GM12891 (cell line): ENCODE results near the gene BEND3. TPM values are rescaled to one million over a fixed set of nuclear protein-coding genes. Genes with fewer than 3 reads are reported as not detected.
A peak's percentile ranks its signal among the peaks of the same experiment; 100 is the strongest.
"Not testable (repeated sequence)": the region's sequence is repeated elsewhere in the genome, so short reads cannot be mapped to it uniquely, and the experiment has no call there.

Experiments used
- DNase-seq: peaks from one replicate; pipeline ENCODE4 v3.0.0; 2011; ENCODE audit warnings: low spot score; ENCODE audit not compliant: insufficient read length
- FAIRE-seq: peaks from 2 replicates; lab custom pipeline; 2011; peaks lifted over from hg19 to GRCh38; lab: Jason Lieb, UNC
- PAX5 ChIP-seq: IDR thresholded peaks from 2 replicates; pipeline ENCODE4 v1.6.1; 2011; ENCODE audit warnings: low read length, moderate library complexity, mild to moderate bottlenecking; ENCODE audit not compliant: insufficient read depth, severe bottlenecking
- POLR2A ChIP-seq: IDR thresholded peaks from 2 replicates; pipeline ENCODE4 v1.6.1; 2011; ENCODE audit warnings: low read depth, low read length, control low read depth
- POLR2AphosphoS5 ChIP-seq: IDR thresholded peaks from 2 replicates; pipeline ENCODE4 v1.6.1; 2011; ENCODE audit warnings: low read depth, low read length, control low read depth
- POU2F2 ChIP-seq: IDR thresholded peaks from 2 replicates; pipeline ENCODE4 v1.6.1; 2011; ENCODE audit warnings: low read depth, mild to moderate bottlenecking, control low read depth, low read length, moderate library complexity
- SPI1 ChIP-seq: IDR thresholded peaks from 2 replicates; pipeline ENCODE4 v1.6.1; 2011; ENCODE audit warnings: low read depth, low read length, control low read depth
- TAF1 ChIP-seq: IDR thresholded peaks from 2 replicates; pipeline ENCODE4 v1.6.1; 2011; ENCODE audit warnings: low read depth, low read length, control low read depth
- polyA plus RNA-seq: library from polyadenylated mRNA; unstranded; fragments of >200 nt; gene quantifications from one replicate; pipeline ENCODE4 v1.2.1, GENCODE V29; 2012; ENCODE audit warnings: low read depth, missing spikeins, inconsistent platforms; ENCODE audit not compliant: missing spikeins

The BEND3 gene
- polyA plus RNA-seq: 8.8 TPM

- DNase-seq: peak; percentile 46
- no peak for FAIRE-seq
- no peak for TF ChIP-seq SPI1
- TF ChIP-seq PAX5: no peak
- no peak for TF ChIP-seq POLR2AphosphoS5
- TF ChIP-seq TAF1: no peak
- no peak for TF ChIP-seq POLR2A
- TF ChIP-seq POU2F2: no peak
Measured at GRCh38 chr6:107114926-107115694, at the start of gene BEND3. Gene BEND3, minus strand, starts transcription at chr6:107115515. Its CDS starts 16,230 bp downstream, at chr6:107099285.

- DNase-seq, FAIRE-seq: not testable (repeated sequence)
Measured at GRCh38 chr6:107164299-107164698, 49.0 kb upstream of the BEND3 start.

- DNase-seq: no peak
- no peak for FAIRE-seq
Measured at GRCh38 chr6:107161521-107161920, 46.2 kb upstream of the BEND3 start.

GRCh38 chr6:107156617-107157016 lies 41.3 kb upstream of the BEND3 start:
- DNase-seq (no peak), FAIRE-seq (no peak)
- TF ChIP-seq PAX5: no peak
- no peak for TF ChIP-seq POU2F2
- TF ChIP-seq POLR2AphosphoS5: no peak
- TF ChIP-seq TAF1: no peak

More at GRCh38 chr6:107161521-107161920, 46.2 kb upstream of the BEND3 start:
- no peak for TF ChIP-seq POLR2AphosphoS5
- TF ChIP-seq POLR2A: no peak
- TF ChIP-seq SPI1: no peak
- no peak for TF ChIP-seq TAF1
- no peak for TF ChIP-seq PAX5
- no peak for TF ChIP-seq POU2F2

GRCh38 chr6:107154801-107155160 lies 39.5 kb upstream of the BEND3 start:
- FAIRE-seq (no peak), DNase-seq (no peak)
- TF ChIP-seq SPI1 (no peak), POLR2A (no peak), PAX5 (no peak), POU2F2 (no peak), TAF1 (no peak), POLR2AphosphoS5 (no peak)

- FAIRE-seq: no peak
- TF ChIP-seq POLR2A (no peak), PAX5 (no peak), POLR2AphosphoS5 (no peak), POU2F2 (no peak), TAF1 (no peak), SPI1 (no peak)
- DNase-seq: no peak
Measured at GRCh38 chr6:107154131-107154800, 39.0 kb upstream of the BEND3 start.

DNA sequence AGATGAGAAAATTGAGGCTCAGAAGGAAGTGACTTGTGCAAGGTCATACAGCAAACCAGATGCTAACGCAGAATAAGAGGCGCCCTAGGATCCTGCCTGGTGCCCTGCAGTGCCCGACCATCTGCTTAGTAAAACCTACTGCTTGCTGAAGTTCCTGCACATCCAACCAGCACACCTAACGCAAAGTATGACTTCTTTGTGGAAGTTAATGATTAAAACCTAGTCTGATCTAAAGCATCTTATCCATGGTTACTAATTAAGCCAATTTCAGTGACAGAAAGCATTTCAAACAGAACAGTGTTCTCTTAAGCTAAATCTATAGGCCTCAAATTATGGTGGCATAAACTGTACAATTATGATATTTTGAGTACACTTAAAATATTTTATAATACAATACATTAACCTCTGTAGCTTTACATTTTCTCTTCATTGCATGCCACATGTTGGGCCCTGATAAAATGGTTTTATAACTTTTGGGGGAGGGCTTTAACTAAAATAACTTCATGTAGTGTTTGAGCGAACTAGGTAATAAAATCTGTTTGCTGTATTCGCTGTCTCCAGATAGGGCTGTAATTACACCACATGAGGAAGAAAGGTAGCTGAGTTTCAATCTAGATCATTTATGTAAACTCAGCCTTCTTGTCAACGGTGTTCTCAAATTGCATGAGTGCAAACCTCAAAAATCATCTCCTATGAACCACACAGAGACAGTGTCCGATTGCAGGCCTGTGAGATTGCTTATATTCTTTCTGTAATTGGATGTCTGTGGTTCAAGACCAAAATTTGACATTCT lies 37.5 kb upstream of the BEND3 start:
- DNase-seq: no peak
- no peak for TF ChIP-seq POLR2AphosphoS5
- no peak for TF ChIP-seq TAF1
- no peak for TF ChIP-seq SPI1
- TF ChIP-seq POU2F2: no peak
- no peak for TF ChIP-seq PAX5
- TF ChIP-seq POLR2A: no peak
- FAIRE-seq: no peak

DNA sequence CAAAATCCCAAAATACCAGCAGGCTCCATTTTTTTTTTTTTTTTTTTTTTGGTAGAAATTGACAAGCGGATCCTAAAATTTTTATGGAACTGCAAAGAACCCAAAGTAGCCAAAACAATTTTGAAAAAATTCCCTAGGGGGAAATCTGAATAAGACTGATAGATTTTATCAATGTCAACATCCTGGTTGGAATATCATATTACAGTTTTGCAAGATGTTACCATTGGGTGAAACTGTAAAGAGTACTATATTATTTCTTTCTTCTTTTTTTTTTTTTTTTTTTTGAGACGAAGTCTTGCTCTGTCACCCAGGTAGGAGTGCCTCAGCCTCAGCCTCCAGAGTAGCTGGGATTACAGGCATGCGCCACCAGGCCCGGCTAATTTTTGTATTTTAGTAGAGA lies 29.4 kb upstream of the BEND3 start:
- no peak for TF ChIP-seq SPI1
- TF ChIP-seq POU2F2: no peak
- no peak for TF ChIP-seq POLR2A
- TF ChIP-seq PAX5: no peak
- TF ChIP-seq POLR2AphosphoS5: no peak
- no peak for TF ChIP-seq TAF1
- FAIRE-seq: no peak
- DNase-seq: no peak

- TF ChIP-seq POLR2A (no peak), POLR2AphosphoS5 (no peak), POU2F2 (no peak), PAX5 (no peak), TAF1 (no peak), SPI1 (no peak)
- peak; percentile 40 for FAIRE-seq
Measured at GRCh38 chr6:107144014-107144413, 28.7 kb upstream of the BEND3 start.

GRCh38 chr6:107140581-107140980 lies 25.3 kb upstream of the BEND3 start:
- TF ChIP-seq POLR2A: no peak
- FAIRE-seq (no peak), DNase-seq (no peak)

More at GRCh38 chr6:107144014-107144413, 28.7 kb upstream of the BEND3 start:
- DNase-seq: no peak

GRCh38 chr6:107136324-107136723 lies 21.0 kb upstream of the BEND3 start:
- FAIRE-seq, DNase-seq: not testable (repeated sequence)

- DNase-seq, FAIRE-seq: not testable (repeated sequence)
Measured at GRCh38 chr6:107135048-107135680, 19.8 kb upstream of the BEND3 start.
